ENCODE measurements around the gene MYF6.

Gene MYF6

DNA sequence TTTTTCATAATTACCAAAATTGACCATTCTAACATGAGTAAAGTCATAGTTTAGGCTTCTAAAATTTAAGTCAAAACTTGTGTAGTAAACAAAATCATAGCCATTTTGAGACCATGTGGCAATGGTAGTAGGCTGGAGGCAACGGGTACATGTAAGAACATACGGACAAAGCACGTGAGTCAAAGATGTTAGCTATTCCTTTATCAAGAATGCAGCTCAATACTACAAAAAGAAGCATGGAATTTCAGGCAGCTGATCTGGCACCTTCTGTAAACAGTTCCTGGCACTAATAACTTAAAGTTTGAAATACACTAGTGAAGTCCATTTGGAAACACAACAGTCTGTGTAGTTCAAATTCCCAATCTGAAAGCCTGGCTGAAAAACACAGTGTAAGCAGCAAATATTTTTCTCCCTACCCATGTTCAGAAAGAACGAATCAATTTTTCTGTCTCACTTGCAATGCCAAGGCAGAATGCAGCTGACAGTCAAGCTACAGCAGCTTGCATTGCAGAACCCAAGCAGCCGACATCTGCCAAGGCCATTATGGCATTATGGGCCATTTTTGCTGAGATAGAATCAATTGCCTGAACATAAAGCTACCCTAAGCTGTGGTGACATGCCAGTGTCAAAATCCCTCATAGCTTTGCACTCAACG is 38.5 kb downstream of the MYF6 start:
- TF ChIP-seq CTCF (IDR thresholded peaks at IDR 0.05; ENCODE audit: insufficient read depth, low read length, missing control alignments): no peak
- ChIA-PET POLR2A (no interaction called here), CTCF (no interaction called here)
- no peak overlapping the region for H3K4me3 ChIP-seq (ENCODE audit: low read depth, low read length)
- DNase-seq (ENCODE audit: low read depth, low spot score): no peak

DNA sequence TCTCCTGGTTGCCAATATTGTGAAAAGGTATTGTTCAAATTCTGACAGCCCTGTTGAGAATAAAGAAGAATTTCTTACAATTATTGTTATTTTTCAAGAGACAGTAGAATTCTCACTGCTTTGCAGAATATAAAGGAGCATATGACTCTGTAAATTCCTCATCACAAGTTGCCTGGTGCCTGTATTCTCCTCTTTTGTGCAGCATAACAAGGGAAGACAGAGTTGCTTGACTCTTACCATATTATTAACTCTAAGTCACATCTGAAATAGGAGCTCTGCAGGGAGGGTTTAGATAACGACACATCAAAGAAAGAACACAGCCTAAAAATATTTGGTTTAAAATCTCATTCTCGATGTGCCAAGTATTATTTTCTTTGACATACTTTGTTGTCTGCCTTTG is 40.4 kb downstream of the MYF6 start:
- ChIA-PET CTCF (no interaction called here), POLR2A (no interaction called here)
- no peak overlapping the region for H3K4me3 ChIP-seq (ENCODE audit: low read depth, low read length)
- DNase-seq (ENCODE audit: low read depth, low spot score): no peak
- no peak for TF ChIP-seq CTCF (IDR thresholded peaks at IDR 0.05; ENCODE audit: insufficient read depth, low read length, missing control alignments)

GRCh38 chr12:80749456-80749855 is 42.0 kb downstream of the MYF6 start:
- ChIA-PET CTCF (interaction anchor here (1.3 to 2.3 kb wide), 2 partner anchors 9 to 13 kb away, joined by 4 to 7 read pairs; no protein-coding TSS in a partner anchor), POLR2A (no interaction called here)
- DNase-seq (ENCODE audit: low read depth, low spot score): no peak
- H3K4me3 ChIP-seq (ENCODE audit: low read depth, low read length): no peak overlapping the region
- TF ChIP-seq CTCF (IDR thresholded peaks at IDR 0.05; ENCODE audit: insufficient read depth, low read length, missing control alignments): no peak

- H3K4me3 ChIP-seq (ENCODE audit: low read depth, low read length): no peak overlapping the region
- ChIA-PET POLR2A (no interaction called here), CTCF (interaction anchor here (0.8 kb wide), 1 partner anchor 9 kb away, joined by 3 read pairs; no protein-coding TSS in a partner anchor)
- TF ChIP-seq CTCF (IDR thresholded peaks at IDR 0.05; ENCODE audit: insufficient read depth, low read length, missing control alignments): no peak
- no peak for DNase-seq (ENCODE audit: low read depth, low spot score)
Observed at GRCh38 chr12:80752464-80752863, 45.0 kb downstream of the MYF6 start.

DNA sequence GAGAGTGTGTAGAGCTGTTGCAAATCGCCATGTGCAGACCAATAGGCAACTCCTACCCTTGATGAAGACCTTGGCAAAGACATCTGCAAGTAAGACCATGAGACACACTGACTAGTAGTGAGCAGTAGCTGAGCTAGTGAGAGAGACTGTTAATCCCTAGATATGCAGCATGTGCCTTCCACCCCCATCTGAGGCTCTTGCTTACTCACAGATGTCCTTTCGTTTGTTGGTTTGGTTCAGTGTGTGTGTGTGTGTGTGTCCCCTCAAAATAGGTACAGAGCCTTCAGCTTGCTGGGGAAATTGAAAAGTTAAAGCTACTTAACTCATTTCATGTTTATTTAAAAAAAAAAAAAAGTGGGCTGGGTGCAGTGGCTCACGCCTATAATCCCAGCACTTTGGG is 46.8 kb downstream of the MYF6 start:
- CTCF ChIA-PET: interaction anchor here (0.8 to 1.1 kb wide), 2 partner anchors 9 kb away, joined by 3 read pairs; no protein-coding TSS in a partner anchor
- DNase-seq (ENCODE audit: low read depth, low spot score): no peak

DNA sequence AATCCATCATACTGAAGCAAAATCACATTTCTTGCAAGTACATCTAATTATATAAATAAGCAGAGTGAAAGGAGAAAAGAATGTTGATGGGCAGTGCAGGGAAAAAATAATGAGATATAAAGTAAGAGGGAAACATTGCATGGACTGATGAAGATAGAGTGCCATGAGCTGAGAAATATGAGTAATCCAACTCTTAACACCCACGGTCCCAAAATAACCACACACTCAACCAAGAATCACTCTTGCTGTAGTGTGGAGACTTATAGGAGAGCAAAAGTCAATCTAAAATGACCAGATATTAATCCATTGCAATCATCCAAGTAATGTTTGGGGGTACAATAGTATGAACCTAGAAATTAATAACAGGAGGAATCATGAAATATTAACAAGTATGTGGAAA is 49.4 kb downstream of the MYF6 start:
- TF ChIP-seq CTCF (IDR thresholded peaks at IDR 0.05; ENCODE audit: insufficient read depth, low read length, missing control alignments): no peak
- ChIA-PET POLR2A (no interaction called here), CTCF (no interaction called here)
- H3K4me3 ChIP-seq (ENCODE audit: low read depth, low read length): no peak overlapping the region
- DNase-seq (ENCODE audit: low read depth, low spot score): no peak

More for the DNA sequence above, 46.8 kb downstream of the MYF6 start:
- POLR2A ChIA-PET: no interaction called here
- no peak overlapping the region for H3K4me3 ChIP-seq (ENCODE audit: low read depth, low read length)
- TF ChIP-seq CTCF (IDR thresholded peaks at IDR 0.05; ENCODE audit: insufficient read depth, low read length, missing control alignments): no peak
